ENCODE data around the gene DDX41.
"Not testable (repeated sequence)": the region's sequence is repeated elsewhere in the genome, so short reads cannot be mapped to it uniquely, and the experiment has no call there.

DDX41 gene

GRCh38 chr5:177490992-177491391 is 25.8 kb downstream of the DDX41 start:
- TF ChIP-seq CTCF (IDR thresholded peaks at IDR 0.05; ENCODE audit: low read depth, low read length): no peak
- DNase-seq (ENCODE audit: low read depth in 2 of 2): no peak

GRCh38 chr5:177490311-177490991 is 26.3 kb downstream of the DDX41 start:
- TF ChIP-seq CTCF (IDR thresholded peaks at IDR 0.05; ENCODE audit: low read depth, low read length): no peak
- no peak overlapping the region for H3K4me3 ChIP-seq (replicated peaks in 1 of 2; ENCODE audit: low read depth in 2 of 2, low read length in 2 of 2)
- no peak for DNase-seq (ENCODE audit: low read depth in 2 of 2)

More at GRCh38 chr5:177490992-177491391, 25.8 kb downstream of the DDX41 start:
- H3K4me3 ChIP-seq (replicated peaks in 1 of 2; ENCODE audit: low read depth in 2 of 2, low read length in 2 of 2): no peak overlapping the region

- TF ChIP-seq CTCF (IDR thresholded peaks at IDR 0.05; ENCODE audit: low read depth, low read length): no peak
- H3K4me3 ChIP-seq (replicated peaks in 1 of 2; ENCODE audit: low read depth in 2 of 2, low read length in 2 of 2): no peak overlapping the region
- DNase-seq (ENCODE audit: low read depth in 2 of 2): no peak
Observed at GRCh38 chr5:177489119-177489716, 27.5 kb downstream of the DDX41 start.

- H3K4me3 ChIP-seq (replicated peaks in 1 of 2; ENCODE audit: low read depth in 2 of 2, low read length in 2 of 2): no peak overlapping the region
- TF ChIP-seq CTCF (IDR thresholded peaks at IDR 0.05; ENCODE audit: low read depth, low read length): no peak
- no peak for DNase-seq (ENCODE audit: low read depth in 2 of 2)
Observed at GRCh38 chr5:177487975-177488374, 28.8 kb downstream of the DDX41 start.

GRCh38 chr5:177487144-177487543 is 29.6 kb downstream of the DDX41 start:
- no peak for TF ChIP-seq CTCF (IDR thresholded peaks at IDR 0.05; ENCODE audit: low read depth, low read length)
- no peak for DNase-seq (ENCODE audit: low read depth in 2 of 2)

GRCh38 chr5:177486256-177486655 is 30.5 kb downstream of the DDX41 start:
- no peak overlapping the region for H3K4me3 ChIP-seq (replicated peaks in 1 of 2; ENCODE audit: low read depth in 2 of 2, low read length in 2 of 2)
- no peak for TF ChIP-seq CTCF (IDR thresholded peaks at IDR 0.05; ENCODE audit: low read depth, low read length)
- no peak for DNase-seq (ENCODE audit: low read depth in 2 of 2)

More at GRCh38 chr5:177487144-177487543, 29.6 kb downstream of the DDX41 start:
- no peak overlapping the region for H3K4me3 ChIP-seq (replicated peaks in 1 of 2; ENCODE audit: low read depth in 2 of 2, low read length in 2 of 2)

GRCh38 chr5:177485753-177486152 is 31.0 kb downstream of the DDX41 start:
- DNase-seq (ENCODE audit: low read depth in 2 of 2); H3K4me3 ChIP-seq (replicated peaks in 1 of 2; ENCODE audit: low read depth in 2 of 2, low read length in 2 of 2): not testable (repeated sequence)

All from cardiac fibroblast (primary cell).